D721Med (cell line): Measurements from ENCODE around the gene NPBWR2.

ENCODE experiments used
- DNase-seq: peaks from one replicate; pipeline ENCODE4 v3.0.0; 2011; ENCODE audit warnings: low spot score; ENCODE audit not compliant: insufficient read length
- FAIRE-seq: peaks from 2 replicates; lab custom pipeline; 2011; peaks lifted over from hg19 to GRCh38; lab: Jason Lieb, UNC
- TF ChIP-seq, protein P1 (sequence below): IDR thresholded peaks from 2 replicates; pipeline ENCODE4 v1.5.1; 2012; ENCODE audit warnings: mild to moderate bottlenecking, control low read depth; ENCODE audit not compliant: insufficient read depth; ENCODE audit errors: missing control alignments

The NPBWR2 gene

DNA sequence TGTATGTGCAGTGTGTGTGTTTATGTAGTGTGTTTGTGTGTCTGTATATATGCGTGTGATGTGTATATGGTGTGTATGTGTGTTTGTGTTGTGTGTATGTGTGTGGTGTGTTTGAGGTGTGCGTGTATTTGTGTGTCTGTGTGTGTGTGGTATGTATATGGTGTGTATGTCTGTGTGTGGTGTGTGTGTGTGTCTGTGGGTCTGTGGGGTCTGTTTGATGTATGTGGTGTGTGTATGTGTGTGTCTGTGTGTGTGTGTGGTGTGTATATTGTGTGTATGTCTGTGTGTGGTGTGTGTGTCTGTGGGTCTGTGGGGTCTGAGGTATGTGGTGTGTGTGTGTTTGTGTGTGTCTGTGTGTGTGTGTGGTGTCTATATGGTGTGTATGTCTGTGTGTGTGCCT, 46.0 kb upstream of the NPBWR2 start:
- FAIRE-seq = no peak
- TF ChIP-seq, protein P1, sequence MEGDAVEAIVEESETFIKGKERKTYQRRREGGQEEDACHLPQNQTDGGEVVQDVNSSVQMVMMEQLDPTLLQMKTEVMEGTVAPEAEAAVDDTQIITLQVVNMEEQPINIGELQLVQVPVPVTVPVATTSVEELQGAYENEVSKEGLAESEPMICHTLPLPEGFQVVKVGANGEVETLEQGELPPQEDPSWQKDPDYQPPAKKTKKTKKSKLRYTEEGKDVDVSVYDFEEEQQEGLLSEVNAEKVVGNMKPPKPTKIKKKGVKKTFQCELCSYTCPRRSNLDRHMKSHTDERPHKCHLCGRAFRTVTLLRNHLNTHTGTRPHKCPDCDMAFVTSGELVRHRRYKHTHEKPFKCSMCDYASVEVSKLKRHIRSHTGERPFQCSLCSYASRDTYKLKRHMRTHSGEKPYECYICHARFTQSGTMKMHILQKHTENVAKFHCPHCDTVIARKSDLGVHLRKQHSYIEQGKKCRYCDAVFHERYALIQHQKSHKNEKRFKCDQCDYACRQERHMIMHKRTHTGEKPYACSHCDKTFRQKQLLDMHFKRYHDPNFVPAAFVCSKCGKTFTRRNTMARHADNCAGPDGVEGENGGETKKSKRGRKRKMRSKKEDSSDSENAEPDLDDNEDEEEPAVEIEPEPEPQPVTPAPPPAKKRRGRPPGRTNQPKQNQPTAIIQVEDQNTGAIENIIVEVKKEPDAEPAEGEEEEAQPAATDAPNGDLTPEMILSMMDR = no peak
- DNase-seq = no peak

DNA sequence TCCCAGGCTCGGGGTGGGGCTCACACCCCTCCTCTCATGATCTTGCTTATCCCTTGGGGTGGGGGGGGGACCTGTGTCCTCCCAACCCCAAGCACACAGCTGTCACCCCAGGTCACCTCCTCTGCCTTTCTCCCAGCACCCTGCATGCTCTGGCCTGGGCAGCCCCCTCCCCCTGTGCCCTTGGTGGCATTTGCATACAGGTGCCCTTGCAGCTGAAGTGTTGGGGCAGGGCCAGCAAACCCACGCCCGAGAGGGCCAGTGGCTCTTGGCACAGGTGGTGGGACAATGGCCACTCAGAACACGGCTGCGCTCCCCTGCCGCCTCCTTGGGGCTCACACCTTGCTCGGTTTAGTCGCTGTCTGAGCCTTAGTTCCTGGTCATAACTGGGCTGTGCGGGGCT, 45.5 kb upstream of the NPBWR2 start:
- DNase-seq (no peak), FAIRE-seq (no peak)
- TF ChIP-seq, protein P1 = no peak

DNA sequence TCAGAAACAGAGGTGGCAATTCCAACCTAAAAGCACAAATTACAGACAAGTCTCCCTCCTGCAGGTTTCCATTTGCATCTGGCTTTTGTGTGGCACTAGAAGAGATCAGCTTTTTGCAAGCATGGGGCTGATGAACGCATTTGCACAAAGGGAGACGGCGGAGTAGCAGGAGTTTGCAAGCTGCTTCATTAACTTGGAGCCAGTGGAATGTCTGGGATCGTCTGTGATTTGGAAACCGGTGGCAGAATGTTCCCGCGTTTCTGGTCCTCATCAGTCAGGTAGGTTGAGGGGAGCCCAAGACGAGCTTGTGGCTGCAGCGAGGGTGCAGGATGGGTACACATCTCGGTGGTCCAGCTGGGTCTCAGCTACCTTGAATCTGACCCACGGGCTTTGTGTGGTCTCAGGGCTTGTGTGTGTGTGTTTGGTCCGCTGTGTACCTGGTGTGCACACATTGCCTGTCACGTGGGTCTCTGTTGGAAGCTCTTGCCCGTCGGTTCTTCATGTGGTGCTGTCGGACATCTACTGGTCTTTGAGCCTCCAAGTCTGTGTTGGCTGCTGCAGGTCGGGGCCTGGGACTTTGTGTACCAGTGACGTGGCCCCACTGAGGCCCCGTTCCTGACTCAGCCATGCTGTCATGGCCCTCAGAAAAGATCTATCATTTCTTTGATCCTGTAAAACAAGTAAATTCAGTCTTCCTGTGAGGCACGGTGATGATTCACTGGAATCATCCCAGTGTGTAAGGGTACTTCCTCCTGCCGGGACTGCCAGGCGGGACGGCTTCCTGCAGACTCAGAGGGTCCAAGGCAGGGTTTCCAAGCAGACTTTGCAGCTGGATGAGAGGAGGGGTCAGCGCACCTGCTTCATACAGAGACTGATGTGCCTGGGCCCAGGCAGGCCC, 44.5 kb upstream of the NPBWR2 start:
- no peak for DNase-seq
- TF ChIP-seq, protein P1 = no peak
- FAIRE-seq = no peak

DNA sequence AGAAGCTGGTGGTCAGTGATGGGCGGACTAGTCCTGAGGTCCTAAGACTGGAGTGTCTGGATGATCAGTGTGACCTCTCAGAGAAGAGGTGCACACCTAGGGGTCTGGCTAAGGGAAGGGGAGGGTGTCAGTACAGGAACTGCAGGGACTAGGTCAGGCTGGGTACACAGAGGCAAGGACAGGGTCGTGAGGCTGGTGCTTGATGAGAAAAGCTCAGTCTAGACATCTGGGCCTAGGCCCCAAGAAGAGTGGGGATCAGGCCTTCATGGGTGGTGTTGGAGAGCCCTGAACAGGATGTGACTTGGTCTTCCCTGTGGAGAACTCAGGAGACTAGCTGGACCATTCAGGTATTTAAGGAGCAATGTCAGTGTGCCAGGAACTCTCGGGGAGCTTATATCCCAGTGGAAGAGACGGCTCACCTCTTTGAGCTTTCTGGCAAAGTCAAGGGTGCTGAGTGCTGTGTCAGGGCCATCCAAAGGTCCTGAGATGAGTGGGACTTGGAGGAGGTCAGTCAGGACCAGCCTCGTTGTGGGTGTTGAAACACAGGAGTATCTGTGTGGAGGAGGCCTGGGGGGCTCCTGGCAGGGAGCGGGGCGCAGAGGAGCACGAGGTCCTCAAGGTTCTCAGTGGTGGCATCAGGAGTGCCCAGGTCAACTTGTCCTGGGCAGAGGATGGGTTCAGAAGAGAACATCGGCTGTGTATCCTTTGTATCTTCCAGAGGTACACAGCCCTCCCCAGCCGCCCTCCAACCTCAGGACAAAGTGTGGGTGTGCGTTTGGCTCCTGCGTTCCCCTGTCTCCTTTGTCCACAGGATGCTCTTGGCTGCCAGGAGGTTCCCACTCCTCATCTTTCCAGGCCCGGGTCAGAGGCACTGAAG, 43.6 kb upstream of the NPBWR2 start:
- FAIRE-seq (no peak), DNase-seq (no peak)
- TF ChIP-seq, protein P1 = no peak

DNA sequence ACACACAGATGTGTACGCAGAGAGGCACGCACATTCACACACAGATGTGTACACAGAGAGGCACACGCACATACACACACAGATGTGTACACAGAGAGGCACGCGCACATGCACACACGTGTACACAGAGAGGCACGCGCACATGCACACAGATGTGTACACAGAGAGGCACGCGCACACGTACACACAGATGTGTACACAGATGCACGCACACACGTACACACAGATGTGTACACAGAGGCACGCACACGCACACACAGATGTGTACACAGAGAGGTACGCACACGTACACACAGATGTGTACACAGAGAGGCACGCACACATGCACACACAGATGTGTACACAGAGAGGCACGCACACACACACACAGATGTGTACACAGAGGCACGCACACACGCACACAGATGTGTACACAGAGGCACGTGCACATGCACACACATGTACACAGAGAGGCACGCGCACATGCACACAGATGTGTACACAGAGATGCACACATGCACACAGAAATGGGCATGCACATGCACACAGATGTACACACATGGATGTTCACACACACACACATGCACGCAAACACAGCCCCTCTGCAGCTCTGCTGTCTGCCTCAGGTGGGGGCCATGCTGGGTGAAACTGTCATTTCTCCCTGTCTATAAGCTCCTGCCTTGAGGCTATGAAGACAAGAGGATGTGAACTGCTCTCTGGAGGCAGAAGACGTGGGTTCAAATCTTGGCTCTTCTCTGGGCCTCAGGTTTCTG, 42.6 kb upstream of the NPBWR2 start:
- TF ChIP-seq, protein P1 = no peak
- no peak for FAIRE-seq
- no peak for DNase-seq

DNA sequence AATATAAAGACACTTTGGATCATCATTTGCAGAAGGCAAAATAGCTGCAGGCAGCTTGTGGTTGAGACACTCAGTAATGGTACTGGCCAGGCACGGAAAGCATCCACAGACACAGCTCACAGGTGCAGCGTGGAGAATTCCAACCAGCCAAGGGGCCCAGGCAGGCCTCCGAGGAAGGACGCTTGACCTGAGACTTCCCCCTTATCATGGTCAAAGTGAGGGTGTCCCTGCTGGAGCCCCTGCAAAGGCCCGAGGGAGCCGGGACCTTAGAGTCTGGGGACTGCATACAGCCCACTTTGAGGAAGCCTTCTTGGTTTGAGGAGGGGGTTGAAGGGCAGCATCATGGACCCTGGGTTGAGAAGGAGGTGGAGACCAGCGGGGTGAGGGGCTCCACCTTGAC, 41.8 kb upstream of the NPBWR2 start:
- DNase-seq = no peak
- no peak for FAIRE-seq

More for the DNA sequence above, 41.8 kb upstream of the NPBWR2 start:
- TF ChIP-seq, protein P1 = no peak
